ENCODE data around the gene DPCD. TPM values are rescaled to one million over a fixed set of nuclear protein-coding genes. Genes with fewer than 3 reads are reported as not detected.
"Not testable (repeated sequence)": the region's sequence is repeated elsewhere in the genome, so short reads cannot be mapped to it uniquely, and the experiment has no call there.

Gene DPCD
- polyA plus RNA-seq, 4 donors, result 42.3 to 48.7 (median 45.0) TPM

DNA sequence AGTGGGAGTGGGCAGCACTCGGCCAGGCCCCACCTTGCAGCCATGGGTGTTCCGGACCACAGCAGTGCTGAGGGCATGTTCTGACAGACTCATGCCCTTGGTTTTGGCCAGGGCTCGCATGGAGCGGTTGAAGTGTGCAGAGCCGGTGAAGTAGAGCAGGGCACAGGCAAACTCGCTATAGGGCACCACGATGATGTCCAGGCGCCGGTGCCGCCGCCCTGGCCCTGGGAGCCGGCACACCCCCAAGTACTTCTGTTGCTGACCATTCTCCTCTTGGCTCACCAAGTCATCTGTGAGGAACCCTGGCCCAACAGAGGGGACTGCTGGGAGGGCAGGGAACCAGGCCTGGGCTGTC lies 8.6 kb upstream of the DPCD start:
- no peak for DNase-seq (ENCODE audit: low read depth in 4 of 4, low spot score in 2 of 4)

DNA sequence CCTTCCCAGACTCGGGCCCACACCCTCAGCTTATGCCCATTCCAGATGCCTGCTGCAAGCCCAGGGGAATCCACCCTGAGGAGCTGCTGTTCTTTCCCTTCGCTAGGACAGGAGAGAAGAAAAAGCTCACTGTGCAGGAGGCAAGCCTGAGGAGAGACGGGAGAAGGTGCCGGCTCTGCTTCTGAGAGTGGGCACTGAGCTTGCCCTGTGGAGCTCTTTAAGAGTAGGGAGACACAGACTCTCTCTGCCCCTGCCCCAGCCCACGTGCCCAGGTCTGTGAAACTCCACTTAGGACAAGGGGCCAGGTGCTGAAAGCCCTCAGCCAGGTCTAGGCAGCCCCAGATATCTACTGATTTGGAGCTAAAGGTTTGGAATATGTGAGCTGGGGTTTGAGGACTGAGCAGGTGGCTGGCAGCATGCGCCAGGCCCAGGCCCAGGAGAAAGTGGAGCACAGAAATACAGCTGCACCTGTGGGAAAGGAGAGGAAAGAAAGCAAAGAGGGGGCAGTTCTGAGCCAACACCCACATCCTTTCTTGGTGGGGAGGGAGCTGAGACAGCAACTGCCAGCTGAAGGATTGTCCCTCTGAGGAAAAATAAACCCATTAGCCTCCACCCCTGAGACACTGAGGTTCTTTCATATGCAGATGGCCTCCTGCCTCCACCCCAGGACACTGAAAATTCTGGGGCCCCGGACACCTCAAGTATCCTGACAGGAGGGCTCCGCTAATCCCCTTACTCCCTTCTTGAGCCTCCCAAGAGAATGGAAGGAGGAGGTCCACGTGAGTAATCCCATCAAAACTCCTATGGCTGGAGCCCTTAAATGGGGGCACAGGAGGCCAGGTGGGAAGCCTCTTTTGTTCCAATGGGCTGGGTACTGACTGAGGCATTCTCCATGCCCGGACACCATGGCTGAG lies 7.4 kb upstream of the DPCD start:
- DNase-seq (ENCODE audit: low read depth in 4 of 4, low spot score in 2 of 4), result no peak

DNA sequence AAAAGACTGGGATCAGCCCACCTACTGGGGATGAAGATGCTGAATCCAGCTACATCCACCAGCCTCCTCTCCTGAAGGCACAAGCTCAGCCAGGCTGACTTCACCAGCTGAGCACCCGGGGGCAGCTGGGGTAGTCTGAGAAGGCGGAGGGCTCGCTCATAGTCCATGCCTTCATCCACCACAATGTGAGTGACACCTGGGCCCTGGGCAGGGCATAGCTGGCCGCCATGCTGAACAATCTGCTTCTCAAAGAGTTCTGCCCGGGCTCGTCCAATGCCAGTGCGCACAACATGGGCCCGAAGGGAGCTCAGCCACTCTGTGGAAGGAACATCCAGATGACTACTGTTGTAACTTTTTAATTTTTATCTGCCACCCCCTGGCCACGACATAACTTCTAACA lies 2.3 kb upstream of the DPCD start:
- DNase-seq (ENCODE audit: low read depth in 4 of 4, low spot score in 2 of 4), result no peak

DNA sequence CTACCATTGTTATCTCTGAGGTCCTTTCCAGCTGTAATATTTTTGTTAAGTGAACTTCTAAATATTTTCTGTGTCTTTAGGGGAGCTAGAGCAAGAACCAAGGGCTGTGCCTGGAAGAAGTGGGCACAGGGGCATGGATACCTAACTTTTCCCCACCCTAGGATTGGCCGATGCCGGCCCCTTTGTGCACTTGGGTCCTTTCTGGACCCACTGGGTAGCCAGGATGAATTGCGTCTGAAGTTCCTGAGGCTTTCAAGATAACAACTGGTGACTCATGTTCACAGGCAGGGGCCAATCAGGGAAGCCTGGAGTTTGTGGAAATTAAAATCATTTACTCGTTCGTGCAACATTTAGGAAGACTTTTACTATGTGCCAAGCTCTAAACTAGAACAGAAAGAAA lies 758 bp downstream of the DPCD start:
- no peak for DNase-seq (ENCODE audit: low read depth in 4 of 4, low spot score in 2 of 4)

DNA sequence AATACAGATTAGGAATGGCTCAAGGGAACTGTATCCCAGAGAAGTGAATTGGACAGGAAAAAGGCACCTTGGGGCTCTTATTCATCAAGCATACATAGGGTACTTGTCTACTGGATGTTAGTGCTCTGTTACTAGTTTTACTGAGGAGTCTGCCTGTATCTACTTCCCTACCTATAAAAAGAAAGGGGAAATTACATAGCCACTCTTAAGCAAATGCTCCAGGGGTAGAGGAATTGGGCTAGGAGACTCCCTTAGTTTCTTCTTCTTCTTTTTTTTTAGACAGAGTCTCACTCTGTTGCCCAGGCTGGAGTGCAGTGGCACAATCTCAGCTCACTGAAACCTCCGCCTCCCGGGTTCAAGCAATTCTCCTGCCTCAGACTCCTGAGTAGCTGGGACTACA lies 5.2 kb downstream of the DPCD start:
- DNase-seq (ENCODE audit: low read depth in 4 of 4, low spot score in 2 of 4), result not testable (repeated sequence)

DNA sequence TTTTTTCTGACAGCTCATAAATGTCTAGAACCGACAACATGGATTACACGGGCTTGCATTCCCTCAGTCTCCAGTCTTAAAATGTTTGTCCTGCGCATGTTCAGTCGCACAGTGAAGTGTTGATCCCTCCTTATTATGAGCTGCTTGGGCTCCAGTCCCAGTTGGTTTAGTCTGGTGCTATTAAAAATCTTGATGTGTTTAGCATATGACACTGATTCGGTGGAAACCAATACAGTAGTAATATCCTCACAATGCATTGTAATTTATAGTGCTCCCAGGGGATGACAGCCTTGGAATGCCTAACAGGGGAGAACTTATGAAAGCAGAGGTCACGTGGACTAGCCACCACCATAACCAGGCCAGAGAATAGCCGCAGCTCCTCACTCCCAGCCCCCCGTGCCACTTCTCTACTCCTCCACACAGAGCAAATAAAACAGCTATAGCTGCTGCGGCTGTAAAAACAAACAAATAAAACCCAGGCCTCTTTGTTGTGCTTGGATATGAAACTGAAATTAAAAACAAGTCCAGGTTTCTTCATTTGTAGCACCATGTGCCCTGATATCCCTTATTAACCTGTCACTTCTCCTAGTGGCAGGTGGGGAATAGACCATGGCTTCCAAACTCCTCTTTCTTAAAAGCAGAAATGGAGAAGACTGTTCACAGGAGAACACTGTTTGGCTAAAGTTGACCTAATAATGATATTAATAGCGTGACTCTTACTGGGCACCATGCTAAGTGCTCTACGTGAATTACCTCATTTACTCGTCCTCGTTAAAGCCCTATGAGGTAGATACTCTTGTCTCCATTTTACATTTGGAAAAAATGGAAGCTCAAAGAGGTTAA lies 7.7 kb downstream of the DPCD start:
- DNase-seq (ENCODE audit: low read depth in 4 of 4, low spot score in 2 of 4), result no peak

DNA sequence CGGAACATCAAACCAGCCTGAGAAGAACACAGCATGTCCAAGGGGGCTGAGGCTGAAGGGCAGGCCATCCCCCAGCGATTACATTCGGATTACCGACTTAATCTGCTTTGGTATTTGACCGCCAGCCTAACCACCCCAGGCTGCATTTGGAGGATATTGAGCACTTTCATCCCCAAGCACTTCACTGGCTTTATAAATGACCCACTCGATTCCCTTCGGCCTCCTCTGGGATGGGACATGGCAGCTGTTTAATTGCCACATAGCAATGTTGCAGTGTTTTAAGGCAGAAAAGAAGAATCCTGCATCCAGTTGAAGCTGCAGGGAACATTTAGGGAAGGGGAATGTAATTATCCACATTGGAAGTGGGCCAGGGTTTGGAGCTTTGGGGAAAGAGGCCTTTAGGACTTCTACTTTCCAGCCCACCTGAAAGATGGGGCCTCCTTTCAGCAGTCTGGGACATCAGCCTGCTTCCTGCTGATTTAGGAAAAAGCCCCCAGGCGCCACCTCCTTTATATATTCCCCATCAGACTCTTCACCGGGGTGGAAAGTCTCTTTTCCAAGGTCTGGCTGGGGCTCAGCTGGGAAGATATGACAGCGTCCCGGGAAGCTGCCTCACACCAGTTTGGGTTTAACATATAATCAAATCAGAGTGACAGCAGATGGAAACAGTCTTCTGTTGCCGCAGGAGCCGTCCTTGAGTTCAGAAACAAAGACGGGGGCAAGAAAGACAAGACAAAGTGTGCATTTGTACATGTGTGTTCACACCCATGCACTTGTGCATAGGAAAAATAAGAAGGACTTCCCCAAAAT lies 9.2 kb downstream of the DPCD start:
- no peak for DNase-seq (ENCODE audit: low read depth in 4 of 4, low spot score in 2 of 4)

DNA sequence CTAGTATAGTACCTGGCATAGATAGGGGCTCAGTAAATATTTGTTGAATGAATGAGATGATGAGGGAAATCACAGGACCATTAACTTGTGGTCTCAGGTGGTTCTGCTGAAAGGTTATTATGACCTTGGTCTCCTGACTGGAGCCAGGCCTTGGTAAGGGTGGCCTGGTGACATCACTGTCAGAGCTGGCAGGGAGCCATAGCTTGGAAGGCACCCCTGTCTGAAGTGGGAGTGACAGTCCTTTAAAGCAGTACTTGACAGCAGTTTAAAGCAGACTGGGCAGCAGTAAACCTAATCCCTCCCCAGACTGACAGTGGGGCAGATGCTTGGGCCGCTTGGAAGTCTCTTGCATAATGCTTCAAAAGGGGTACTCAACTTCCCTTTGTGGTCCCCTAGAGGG lies 13.4 kb downstream of the DPCD start:
- no peak for DNase-seq (ENCODE audit: low read depth in 4 of 4, low spot score in 2 of 4)

DNA sequence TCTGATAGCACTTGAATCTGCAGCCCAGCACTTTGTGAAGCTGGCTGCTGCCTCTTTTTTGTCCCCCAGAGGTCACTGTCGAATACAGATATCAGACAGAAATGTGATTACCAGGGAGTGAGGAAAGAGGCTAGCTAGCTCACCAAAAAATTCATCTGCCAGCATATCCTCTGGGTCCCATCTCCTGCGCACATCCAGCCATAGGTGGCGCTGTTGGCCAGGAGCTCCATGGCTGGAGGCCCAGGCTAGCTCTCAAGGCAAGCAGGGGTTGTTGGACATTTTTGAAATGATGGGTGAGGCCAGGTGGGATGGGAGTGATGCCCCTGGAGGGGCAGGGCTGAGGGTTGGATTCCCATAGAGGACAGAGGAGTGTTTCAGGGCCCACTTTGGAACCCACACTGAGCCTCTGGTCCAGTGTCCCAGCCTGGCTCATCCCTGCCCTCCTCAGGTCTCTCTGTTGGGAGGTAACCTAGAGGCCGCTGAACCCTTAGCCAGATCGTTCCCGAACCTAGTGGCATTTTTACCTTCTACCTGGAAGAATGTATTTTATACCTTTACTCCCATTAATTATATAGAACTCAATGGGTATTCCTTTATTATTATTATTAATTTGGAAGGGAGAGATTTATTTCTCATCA lies 14.8 kb downstream of the DPCD start:
- DNase-seq (ENCODE audit: low read depth in 4 of 4, low spot score in 2 of 4), result peak in 3 of 4 donors; percentile 52 to 65 (median 62)

DNA sequence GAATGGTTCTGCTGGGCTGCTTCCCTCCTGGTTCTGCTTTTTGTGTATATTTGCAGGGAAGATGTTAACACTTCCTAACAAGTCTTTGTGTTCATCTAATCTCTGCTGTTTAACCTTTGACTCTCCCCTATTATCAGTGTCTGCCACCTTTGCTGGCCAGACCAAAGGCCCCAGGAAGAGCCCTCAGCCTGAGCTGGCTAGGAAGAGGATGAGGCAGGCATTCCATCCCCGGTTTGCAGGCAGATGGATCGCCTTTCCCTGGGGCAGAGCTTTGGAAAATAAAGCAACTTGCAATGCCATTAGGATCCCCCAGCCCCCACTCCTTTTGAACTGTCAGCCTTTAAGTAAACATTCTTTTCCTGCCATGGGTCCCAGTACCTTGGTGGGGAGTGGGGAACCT lies 19.0 kb downstream of the DPCD start:
- DNase-seq (ENCODE audit: low read depth in 4 of 4, low spot score in 2 of 4), result no peak

DNA sequence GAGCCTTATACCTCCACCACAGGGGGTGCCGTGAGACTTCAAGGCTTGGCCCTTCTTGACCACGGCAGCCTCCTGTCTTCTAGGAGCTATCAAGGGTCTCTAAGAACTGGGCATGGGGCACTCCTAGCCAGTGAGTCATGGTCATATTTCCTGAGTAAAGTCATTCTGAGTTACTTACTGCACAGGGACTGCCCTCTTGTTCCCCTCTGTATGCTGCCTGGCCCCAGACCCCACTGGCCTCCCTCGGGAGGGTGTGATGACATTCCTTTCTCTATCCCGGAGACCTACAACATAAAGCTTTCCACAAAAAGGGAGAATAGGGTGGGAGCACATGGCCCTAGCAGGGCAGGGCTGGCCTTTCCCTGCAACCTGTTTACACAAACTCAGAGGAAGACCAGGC lies 21.4 kb downstream of the DPCD start:
- no peak for DNase-seq (ENCODE audit: low read depth in 4 of 4, low spot score in 2 of 4)

DNA sequence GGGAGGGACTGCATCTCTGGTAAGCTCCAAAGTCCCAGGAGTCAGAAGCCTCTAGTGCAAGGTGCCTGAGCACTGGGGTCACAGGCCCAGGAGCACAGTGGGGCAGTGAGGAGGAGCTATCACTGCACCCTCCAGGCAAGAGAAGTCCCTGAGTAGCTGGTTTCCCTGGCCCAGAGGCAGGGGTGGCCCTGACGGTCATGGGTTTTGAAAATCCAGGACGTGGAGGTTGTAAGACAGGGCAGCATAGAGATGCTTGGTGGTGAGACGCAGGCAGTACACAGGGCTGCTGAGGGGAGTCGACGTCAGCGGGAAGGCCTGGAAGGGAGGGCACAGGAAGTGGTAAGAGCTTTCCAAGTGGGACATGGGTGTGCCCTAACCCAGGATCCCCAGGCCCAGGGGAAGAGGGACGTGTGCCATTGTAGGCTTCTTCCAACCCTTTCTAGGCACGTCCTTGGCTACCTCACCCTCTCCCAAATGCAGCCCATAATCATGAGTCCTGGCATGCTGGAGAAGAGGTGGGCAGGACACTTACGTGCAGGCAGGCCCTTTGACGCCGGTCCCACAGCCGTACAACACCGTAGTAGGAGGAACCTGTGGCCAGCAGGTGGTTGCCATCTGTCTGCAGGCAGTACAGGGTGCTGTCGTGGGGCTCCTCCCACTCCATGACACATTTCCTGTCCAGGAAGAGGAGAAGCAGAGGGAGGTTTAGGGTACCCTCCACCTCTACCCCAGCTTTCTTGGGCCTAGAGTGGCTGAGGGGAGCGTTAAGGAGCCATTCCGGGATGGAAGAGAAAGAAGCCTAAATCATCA lies 23.2 kb downstream of the DPCD start:
- no peak for DNase-seq (ENCODE audit: low read depth in 4 of 4, low spot score in 2 of 4)

DNA sequence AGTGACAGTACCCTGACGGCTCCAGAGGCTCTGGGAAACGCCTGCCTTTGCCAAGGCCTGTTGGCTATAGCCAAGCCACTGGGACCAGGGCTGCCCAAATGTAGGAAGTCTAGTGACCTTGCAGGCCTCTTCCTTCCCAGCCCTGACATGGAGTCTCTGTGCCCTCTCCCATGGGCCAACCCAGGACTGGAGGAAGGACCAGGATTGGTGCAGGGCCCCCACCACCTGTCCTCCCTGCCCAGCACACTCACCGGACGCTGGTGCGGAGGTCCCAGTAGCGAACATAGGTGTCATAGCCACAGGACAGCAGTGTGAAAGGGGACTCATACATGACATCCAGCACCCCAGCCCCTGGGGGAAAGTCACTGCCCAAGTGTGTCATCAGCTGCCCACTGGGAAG lies 24.0 kb downstream of the DPCD start:
- no peak for DNase-seq (ENCODE audit: low read depth in 4 of 4, low spot score in 2 of 4)

DNA sequence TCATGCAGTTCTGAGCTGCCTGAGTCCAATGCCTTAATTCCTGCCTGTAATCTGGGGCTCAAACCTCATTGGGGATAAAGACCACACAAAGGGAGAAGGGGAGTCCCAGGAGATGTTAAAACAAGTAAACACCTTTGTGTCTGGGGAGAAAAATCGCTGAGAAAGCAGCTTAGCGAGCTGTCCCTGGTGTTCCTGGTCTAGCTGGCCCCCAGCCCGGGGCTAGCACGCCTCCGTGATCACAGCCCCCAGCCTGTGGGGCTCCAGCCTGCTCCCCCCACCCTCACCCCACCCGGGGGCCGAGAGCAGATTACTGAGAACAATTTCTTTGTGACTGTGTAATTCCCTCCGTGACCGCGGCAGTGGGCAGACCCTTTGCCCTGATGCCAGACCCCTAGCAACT lies 24.8 kb downstream of the DPCD start:
- no peak for DNase-seq (ENCODE audit: low read depth in 4 of 4, low spot score in 2 of 4)

DNA sequence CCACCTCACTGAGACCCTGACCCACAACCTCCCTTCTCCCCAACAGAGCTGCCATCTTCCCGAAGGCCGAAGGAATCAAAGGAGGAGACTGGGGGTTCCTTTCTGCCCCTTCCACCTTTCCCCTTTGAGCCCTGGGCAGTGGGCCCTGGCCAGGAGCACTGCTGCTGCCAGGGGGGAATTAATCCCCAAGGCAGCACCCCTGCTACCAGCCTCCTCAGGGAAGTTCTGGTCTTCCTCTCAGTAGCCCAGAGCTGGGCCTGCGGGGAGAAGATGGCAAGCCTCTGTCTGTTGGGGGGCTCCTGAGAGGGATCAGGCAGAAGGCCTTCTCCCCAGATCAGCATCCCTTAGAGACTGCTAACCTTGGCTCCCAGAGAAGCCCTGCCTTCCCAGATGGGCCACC lies 25.5 kb downstream of the DPCD start:
- DNase-seq (ENCODE audit: low read depth in 4 of 4, low spot score in 2 of 4), result no peak

DNA sequence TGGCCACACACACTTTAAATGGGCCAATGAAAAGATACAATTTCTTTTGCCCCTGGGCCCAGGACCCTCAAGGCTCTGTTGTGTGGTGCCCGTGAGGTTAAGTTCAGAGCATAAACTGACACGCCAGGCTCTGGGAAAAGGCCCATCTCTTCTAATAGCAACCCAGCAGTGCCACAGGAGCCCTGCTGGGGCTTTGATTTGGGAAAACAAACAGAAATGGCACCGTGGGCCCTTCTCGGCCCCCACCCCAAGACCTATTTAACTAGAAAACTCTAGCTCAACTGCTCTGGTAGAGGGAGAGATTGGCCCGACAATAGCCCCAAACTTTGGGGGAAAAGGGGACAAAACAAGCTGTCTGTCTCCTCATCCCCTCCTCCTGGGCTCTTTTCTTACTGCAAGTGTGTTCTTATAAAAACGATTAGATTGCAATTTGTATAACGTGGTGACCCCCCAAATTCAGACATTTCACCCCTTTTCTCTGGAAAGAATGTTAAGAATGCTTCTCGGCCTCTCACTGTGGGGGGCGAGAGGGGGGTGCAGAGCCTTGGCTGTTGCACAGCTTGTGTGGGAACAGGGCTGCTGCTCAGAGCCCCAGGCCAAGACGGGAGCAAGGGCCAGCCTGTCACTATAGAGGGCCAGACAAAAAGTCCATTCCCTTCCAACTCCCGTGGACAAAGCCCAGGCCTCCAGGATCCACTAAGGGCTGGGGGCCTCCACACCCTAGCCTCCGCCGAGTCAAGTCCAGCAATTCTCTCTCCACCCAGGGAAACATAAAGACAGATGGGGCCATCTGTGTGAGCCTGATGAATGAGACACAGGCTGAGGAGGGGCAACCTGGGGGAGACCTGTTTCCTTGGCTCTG lies 26.8 kb downstream of the DPCD start:
- DNase-seq (ENCODE audit: low read depth in 4 of 4, low spot score in 2 of 4), result no peak

DNA sequence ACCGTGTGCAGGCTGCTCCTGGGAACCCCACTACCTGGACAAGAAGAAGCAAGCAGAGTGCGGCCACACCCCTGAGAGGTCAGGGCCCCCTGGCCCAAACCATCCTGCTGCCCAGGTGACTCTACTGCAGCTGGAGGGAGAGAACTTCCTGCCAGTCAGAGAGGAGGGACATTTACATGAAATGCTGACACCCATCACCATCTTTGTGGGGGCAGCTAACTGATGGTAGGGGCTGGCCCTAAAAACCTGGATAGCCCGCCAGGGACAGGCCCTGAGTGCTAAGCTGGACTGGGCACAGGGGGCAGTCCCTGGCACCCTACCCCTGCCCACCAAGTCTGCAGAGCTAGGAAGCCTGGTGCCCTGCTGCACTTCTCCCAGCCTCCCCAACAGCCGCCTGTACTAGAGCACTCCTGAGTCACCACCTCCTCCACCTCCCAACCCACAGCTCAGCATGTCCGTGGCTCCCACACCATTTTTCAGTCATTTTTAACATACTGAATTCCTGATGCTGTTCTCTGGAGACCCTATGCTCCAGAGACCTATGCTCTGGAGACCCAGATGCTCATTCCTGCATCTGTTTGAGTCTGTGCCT lies 27.5 kb downstream of the DPCD start:
- no peak for DNase-seq (ENCODE audit: low read depth in 4 of 4, low spot score in 2 of 4)

DNA sequence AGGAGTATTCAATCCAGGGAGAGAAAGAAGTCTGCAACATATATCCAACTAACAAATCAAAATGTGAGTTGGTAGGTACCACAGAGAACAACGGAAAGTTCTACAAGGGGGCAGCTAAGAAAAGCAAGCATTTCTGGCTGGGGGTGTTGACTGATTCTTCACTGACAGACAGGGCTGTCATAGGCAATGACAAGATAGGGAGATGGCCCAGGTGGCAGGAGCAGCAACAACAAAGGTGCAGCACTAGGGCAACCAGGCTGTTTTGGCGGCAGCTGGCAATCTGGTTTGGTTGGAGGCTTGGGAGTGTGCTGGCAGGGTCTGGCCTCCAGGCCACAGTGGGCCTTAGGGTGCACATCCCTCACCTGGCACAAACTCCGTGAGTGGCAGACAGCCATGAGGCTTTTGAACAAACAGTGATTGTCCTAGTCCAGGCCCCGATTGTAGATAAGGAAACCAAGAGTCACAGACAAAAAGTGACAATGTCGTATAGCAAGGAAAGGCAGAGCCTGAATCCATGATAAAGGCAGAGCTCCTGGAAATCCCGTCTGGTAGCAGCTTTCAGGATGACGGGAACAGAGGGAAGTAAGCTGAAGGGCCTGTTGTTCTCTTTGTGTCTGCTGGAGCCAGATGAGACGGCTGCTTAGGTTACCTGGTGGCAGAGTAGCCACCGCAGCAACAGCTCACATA lies 28.4 kb downstream of the DPCD start:
- no peak for DNase-seq (ENCODE audit: low read depth in 4 of 4, low spot score in 2 of 4)

Data from left renal cortex interstitium (tissue), 4 donors.